GM21526 (cell line): Measurements from ENCODE around the gene CCN5.
"Not testable (repeated sequence)": the region's sequence is repeated elsewhere in the genome, so short reads cannot be mapped to it uniquely, and the experiment has no call there.

Source experiments
- ATAC-seq: cut with Tn5 transposase; IDR thresholded peaks from one replicate; pipeline ENCODE4 v1.9.1; 2021; ENCODE audit warnings: moderate library complexity; ENCODE audit not compliant: unreplicated experiment, low FRiP score

Gene CCN5

DNA sequence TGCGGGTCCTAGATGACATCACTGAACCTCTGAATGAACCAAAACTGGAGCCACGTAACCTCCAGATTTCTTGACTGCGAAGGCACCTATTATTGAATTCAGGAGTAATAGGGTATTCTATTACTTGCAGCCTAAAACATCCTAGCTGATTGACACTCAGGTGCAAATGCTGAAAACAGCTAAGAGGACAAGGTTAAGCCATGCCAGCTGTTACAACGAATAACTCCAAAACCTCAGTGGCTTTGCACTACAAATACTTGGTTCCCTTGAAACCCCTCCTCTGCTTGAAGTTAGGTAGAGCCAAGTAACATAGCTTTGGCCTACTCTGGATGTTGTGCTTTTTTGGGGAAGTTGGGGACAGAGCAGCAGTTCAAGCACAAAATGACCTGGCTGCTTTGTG is 21.0 kb upstream of the CCN5 start:
- no peak for ATAC-seq

DNA sequence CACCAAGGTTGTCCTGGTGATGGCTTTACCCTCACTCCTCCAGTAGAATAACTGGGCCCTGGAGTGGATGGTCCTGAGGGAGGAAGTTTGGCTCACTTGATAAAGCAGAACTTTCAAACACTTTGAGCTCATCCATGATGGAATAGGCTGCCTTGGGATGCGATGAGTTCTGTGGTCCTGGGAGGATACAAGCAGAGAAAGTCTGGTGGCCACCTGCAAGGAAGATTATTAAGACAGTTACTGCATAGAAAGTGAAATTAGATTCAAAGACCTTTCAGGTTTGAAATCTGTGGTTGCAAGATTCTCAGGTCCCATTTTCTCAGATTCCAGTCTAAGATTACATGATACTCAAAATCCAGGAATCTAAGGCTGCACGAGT is 19.9 kb upstream of the CCN5 start:
- ATAC-seq, result no peak

DNA sequence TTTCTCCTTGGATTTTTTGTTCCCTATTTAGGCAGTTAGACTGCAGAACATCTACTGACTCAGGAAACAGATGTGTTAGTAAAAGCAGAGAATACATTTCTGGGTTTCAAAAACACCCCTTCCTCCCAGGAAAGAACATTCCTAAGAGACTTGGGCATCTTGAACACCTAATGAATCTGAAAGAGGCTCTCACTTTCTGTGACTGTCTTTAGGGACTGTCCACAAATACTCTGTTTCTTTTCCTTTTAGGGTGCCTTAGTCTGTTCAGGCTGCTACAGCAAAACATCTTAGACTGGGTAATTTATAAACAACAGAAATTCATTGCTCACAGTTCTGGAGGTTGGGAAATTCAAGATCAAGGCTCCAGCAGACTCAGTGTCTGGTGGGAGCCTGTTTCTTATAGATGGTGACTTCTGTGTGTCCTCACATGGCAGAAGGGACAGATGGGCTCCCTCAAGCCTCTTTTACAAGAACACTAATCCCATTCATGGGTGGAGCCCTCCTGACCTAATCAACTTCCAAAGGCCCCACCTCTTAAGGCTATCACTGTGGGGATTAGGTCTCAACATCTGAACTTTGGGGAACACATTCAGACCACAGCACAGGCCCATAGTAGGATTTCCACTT is 19.4 kb upstream of the CCN5 start:
- ATAC-seq, result no peak

DNA sequence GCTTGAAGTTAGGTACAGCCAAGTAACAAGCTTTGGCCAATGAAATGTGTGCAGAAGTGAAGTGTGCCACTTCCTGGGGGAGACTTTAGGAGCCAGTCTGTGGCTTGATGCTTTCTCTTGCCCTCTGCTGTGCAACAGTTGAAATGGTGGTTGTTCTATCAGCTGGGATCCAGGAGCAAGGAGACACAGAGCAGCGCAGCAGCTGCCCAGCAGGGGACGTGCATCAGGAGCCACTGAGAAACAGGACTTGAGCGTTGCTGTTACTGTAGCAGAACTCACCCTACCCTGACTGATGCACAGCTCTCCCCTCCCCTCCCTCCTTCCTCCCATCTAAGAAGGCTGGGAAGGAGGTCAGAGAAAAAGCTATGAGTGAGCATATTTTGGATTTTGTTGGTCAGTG is 18.9 kb upstream of the CCN5 start:
- no peak for ATAC-seq

DNA sequence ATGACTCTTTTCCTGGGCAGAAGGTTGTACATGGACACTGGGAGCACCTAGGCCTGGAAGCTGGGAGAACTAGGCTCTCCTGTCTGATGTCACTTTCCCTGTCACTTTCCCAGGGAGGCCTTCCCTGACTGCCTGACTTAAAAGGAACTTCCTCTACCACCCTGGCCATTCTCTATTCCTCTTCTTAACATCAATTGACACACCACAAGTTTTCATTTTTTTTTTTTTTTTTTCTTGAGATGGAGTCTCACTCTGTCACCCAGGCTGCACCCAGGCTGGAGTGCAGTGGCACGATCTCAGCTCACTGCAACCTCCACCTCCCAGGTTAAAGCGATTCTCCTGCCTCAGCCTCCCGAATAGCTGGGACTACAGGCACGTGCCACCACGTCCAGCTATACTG is 18.1 kb upstream of the CCN5 start:
- ATAC-seq, result not testable (repeated sequence)

DNA sequence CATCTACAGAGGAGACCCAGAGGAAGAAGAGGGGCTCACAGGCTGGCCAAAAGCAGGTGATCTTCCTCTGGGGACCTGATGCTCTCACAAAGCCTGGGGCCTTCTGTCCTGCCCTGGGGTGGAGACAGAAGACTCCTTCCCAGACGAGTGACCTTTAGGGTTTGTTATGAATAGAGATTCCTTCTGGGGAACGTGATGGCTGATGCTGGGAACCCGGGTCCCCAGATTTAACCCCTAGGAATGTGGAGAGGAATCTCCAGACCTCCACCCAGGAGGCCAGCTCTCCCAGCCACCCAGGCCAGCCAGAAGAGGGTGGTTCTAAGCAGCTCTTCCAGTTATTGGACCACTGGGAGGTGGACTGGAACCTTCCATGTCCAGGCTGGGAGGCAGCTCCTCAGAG is 16.8 kb upstream of the CCN5 start:
- ATAC-seq, result no peak

DNA sequence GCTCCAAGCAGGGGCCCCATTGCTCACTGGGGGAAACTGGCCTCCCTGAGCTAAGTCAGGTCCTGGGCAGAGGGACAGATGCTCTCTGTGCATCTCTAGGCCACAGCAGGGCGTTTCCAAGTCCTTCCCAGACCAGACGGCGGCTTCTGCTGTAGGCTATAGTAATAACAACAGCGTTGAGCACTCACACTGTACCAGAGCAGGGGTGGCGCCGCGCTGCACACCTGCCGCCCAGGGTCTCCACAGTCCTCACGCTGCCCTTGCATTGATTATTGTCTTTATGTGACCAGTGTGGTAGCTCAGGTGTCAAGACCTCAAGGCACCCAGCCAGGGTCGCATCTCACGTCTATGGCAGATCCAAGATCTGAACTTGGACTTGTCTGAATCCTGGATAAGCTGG is 14.9 kb upstream of the CCN5 start:
- no peak for ATAC-seq

DNA sequence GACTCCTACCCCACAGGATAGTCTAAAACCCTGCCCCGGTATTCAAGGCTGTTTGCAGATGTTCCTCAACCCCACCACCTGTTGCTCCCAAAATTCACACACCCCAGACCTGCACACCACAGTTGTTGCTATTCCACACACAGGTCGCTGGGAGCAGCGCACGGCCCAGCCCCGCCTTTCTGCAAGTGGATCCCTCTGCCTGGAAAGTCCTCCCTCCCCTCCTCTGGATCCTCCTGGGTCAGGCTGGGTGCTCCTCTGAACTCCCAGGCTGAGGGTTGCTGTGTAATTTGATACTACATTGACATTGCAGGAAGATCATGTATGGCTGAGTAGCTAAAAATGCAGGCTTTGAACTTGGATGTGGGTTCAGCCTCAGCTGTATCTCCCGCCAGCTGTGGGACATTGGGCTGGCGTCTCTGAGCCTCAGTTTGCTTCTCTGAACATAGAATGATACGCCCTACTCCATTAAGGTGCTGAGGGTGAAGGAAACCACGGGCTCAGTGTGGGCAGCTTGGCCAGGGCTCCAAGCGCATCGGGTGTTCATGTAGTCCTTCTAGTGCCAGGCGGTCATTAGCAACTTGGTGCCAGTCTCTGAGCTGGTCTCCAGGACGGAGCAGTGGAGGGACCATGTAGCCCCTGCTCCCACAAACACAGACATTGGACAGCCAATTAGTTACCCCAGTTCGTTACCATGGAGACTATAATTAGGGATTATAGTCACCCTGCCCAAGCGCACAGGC is 13.9 kb upstream of the CCN5 start:
- no peak for ATAC-seq

DNA sequence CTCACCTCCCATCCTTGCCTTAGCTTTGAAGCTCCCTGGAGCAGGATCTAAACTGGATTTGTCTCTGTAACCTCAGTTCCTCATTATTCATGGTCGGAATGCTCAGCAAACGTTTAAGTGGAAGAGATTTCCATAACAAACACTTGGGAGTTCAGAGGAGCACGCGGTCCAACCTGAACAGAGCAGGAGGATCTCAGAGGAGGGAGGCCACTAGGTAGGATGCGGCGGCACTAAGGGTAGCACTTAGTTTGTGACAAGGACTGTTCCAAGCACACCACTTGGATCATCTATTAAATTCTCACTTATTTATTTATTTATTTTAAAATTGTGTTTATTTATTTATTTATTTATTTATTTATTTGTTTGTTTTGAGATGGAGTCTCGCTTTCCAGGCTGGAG is 13.3 kb upstream of the CCN5 start:
- ATAC-seq, result no peak

DNA sequence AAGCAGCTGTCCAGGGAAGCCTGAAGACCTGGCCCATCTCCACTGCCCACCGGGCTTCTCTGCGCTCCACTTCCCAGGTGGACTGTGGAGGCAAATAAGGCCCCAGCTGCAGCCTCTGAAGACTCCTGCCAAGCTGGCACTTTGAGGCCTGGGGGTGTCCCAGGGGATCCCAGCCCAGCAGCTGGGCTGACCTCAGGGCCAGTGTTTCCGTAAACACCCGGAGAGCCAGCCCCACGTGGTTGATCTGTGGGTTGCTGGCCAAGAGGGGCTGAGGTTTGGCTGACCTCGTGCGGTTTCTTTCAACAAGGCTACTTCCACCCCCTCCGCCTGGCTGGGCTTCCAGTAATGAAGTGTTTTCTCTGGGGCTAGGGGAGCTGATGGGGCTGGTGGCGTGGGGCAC is 12.4 kb upstream of the CCN5 start:
- ATAC-seq, result no peak

DNA sequence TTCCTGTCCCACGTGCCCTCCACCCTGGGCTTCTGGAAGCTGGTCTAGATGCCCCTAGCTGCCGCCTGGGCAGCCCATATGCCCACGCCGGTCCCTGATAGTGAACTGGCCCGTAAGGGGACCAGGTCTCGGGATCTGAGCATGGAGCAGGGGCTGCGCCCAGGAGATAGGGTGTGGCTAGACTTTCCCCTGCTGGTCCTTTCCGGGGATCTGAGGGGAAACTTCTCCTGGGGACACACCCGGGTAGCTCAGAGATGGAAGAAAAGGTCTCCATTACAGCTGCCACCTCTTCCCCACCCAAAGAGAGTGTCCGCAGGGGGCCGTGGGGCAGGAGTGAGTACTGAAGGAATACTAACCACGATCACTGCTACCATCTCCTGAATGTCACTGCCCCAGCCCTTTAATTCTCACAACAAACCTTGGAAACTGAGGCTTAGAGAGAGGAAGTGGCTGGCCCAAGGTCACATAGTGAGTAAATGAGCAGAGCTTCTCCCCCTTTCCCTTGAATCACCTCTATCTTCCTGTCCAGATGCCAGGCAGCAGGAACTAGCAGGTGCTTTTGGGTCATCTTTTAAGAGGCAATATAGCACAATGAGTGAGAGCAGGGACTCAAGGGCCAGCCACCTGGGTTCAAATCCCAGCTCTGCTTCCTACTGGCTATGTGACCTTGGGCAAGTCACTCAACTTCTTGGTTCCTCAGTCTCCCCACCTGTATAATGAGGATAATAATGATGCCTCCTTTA is 11.8 kb upstream of the CCN5 start:
- ATAC-seq, result no peak

DNA sequence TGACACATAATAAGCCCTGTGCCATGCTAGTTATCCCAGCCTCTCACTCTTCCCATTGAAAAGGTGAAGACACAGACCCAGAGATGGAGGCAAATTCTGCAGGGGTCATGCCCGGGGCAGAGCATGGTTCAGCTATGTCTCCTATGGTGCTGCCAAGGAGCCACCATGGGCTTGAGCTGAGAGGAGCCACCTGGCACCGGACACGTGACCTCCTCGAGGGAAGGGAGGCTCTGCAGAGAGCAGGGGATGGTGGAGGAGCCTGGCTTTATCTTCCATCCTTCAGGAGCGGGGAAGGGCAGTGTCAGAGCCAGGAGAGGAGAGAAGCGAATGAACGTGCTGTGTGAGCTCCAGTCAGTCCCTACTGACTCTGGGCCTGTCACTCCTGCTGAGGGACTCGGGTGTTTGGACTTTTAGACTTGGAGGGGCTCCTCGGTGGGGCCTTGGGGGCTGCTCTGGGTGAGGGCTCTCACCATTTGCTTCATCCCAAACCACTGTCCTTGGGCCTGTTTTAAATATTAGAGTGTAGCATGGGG is 11.1 kb upstream of the CCN5 start:
- ATAC-seq, result no peak

DNA sequence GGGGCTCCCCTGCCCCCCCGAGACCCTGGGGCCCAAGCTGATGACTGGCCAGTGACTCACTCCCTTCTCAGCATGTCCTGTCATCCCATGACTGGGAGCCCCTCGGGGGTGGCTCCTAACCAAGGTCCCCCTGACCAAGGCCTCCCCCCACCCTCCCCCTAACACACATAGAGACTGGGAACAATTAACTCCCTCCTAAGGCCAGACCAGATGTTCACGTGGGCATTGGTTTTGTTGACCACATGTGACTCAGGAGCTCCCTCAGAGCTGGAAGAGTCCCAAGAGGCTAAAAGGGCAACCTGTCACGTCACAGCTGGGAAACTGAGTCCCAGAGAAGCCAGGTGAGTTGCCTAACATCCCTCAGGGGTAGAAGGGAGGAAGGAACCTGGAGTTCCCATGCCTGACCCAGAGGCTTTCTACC is 10.6 kb upstream of the CCN5 start:
- no peak for ATAC-seq

DNA sequence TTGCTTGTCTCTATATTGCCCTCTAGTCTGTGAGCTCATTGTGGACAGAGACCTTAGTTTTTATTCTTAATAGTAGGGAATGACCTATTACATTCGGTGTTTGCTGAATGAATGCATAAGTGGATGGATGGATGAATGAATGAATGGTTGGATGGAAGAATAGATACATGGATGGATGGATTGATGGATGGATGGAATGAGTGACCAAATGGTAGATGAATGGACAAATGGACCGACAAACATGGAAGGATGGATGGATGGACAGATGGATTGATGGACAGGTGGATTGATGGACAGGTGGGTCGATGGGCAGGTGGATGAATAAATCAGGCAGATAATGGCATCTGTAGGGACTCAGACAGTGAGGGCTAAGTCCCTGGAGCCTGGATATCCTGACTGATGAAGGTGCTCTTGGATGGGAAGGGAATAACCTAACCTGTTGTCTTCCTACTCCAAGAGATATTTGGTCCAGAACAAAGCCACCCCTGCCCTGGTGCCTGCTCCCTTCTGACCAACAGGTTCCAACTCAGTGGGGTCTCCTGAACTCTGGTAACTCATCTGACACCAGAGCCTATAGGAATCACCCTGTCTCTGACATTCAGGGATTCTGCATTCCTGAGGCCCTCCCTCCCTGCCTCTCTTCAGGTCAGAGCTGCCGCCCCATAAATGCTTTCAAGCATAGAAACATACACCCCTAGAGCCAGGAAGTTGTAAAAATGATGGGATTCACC is 9.6 kb upstream of the CCN5 start:
- no peak for ATAC-seq

DNA sequence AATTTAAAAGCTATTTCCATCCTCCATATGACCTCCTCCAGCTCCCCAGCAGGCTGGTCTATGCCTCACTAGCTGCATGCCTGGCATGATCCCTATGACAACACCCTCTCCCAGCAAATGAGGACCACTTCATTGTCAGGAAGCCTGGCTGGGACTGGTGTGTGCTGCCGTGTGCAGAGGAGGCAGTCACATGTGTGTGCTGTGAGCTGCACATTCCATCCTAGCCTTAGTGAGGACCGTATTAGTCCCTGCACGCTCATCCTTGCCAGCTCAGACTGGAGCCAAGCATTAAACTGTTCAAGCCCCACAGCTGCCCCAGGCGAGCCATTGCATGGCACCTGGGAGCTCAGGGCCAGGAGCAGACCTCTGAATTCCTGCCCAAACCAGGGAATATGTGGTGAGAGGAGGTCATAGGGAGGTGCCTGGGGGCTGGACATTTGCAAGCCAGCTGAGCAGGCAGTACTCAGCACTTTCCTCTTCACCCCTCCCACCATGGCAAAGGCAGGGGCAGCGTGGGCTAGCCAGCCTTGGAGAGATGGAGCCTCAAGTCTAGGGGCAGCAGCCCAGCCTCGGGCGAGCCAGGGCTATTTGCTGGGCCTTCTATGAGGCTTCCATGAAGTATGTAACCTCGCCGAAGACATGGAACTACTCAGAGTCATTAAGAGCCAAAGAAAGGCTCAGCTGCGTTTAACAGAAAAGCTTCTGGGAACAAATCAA is 8.7 kb upstream of the CCN5 start:
- ATAC-seq, result no peak

DNA sequence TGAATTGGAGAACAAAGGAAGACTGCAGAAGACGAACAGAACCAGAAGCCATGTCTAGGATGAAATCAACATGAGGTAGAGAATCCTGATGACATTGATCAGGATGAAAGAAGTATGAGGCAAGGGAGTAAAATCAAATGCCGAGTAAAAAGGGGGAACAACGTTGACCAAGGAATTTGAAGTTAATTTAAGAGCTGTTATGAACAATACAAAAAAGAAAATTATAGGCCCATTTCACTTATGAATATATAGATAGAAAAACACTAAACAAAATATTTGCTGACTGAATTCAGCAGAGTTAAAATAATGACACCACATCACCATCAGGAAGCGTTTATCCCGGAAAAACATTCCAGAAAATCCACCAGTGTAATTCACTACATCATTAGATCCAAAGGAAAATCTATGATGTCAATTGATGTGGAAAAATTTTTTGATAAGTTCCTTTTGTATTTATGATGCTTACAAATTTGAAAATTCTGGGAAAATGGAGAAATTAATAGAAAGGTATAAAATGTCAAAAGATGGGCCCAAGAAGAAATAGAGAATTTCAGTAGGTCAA is 8.1 kb upstream of the CCN5 start:
- no peak for ATAC-seq

DNA sequence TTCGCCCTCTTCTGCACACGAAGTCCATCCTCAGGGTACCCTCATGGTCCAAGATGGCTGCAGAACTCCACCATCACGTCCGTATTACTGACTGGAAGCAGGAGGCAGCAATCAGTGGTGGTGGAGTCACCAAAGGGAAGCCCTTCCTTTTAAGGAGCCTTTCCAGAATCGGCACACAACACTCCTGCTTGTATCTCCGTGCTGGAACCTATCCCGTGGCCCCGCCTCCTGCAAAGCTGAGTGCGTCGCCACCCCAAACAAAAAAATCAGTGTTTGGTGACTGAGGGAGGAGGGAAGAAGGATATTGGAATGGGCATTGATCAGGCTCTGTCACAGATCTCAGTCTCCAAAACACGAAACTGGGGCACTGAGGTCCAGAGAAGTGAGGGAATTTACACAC is 5.8 kb upstream of the CCN5 start:
- ATAC-seq, result no peak

DNA sequence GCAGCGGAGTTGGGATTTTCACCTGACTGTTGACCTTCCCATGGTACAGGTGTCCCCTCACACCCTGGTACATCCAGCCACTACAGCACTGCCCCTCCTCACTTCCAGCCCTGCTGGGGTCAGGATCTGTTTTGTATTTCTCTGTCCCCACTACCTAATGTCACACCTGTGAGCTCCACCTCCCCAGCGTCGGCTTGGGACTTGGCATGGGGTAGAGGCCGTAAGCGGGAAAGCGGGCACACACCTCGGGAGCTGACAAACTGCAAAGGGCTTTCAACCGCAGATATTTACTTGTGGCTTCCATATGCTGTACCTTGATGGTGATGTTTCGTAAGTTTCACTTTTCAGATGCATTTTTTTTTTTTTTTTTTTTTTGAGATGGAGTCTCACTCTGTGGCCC is 5.4 kb upstream of the CCN5 start:
- no peak for ATAC-seq

DNA sequence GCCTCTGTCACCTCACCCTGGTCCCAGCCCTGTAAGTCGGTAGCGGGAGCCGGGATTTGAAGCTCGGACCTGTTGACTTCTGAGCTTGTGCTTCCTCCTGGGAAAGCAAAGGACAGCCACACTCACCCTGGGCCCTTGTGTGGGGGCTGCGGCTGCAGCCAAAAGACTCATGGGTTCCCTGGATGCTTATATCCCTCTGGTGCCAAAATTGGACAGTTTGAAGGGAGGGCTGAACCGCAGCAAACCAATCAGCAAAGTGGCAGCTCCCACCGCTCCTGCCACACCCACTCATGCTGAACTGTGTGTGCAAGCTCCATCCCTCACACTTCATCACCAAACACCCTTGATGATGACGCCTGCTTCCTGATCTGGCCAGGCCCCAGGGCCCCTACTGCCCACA is 3.9 kb upstream of the CCN5 start:
- ATAC-seq, result no peak

DNA sequence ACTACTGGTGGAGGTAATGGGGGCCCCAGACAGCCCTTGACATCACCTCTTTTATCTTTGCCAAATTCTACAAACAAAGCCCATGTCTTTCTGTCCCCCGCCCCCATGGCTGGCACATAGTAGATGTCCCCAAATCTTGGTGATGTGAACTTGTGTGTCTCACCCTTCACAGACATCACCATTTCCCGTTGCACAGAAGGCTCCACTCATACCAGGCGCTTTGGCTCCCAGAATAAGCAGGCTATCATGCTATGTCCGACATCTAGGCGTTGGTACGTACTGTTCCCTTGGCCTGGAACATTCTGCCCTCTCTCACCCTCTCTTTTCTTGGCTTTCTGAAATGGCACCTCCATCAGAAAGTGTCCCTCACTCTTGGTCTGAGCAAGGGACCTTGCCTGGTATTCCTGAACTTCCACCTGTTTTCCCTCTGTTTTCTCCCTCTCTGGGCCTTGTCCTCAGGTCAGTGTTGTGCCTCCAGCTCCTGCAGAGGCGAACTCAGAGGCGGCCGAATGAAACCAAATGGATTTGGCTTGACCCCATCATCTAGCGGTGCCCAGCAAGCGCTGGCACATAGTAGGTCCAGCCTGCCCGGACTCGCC is 968 bp upstream of the CCN5 start:
- ATAC-seq, result no peak
